H9 (cell line): ENCODE measurements around the gene CEACAM18. TPM values are rescaled to one million over a fixed set of nuclear protein-coding genes. Genes with fewer than 3 reads are reported as not detected.

ENCODE experiments used
- DNase-seq: peaks from one replicate; pipeline ENCODE4 v3.0.0-alpha.2; 2017
- H2AFZ ChIP-seq: one replicate; pipeline ENCODE4 v1.6.1; 2013; ENCODE audit warnings: mild to moderate bottlenecking, low read length, control low read depth, moderate library complexity
- H2AK5ac ChIP-seq: 2 replicates; pipeline ENCODE4 v1.6.1; 2013; ENCODE audit warnings: low read length, control low read depth, mixed read lengths; ENCODE audit not compliant: insufficient read length
- H2BK120ac ChIP-seq: one replicate; pipeline ENCODE4 v1.6.1; 2013; ENCODE audit warnings: low read depth, mild to moderate bottlenecking, low read length, control low read depth, inconsistent platforms; ENCODE audit not compliant: poor library complexity, severe bottlenecking
- H2BK12ac ChIP-seq: 2 replicates; pipeline ENCODE4 v1.6.1; 2013; ENCODE audit warnings: low read length, control low read depth, mixed read lengths, low read depth; ENCODE audit not compliant: insufficient read length
- H2BK15ac ChIP-seq: 2 replicates; pipeline ENCODE4 v1.6.1; 2013; ENCODE audit warnings: low read depth, low read length, control low read depth
- H2BK20ac ChIP-seq: one replicate; pipeline ENCODE4 v1.6.1; 2013; ENCODE audit warnings: low read depth, mild to moderate bottlenecking, low read length, control low read depth, inconsistent platforms; ENCODE audit not compliant: poor library complexity, severe bottlenecking
- H2BK5ac ChIP-seq: 2 replicates; pipeline ENCODE4 v1.6.1; 2013; ENCODE audit warnings: low read length, control low read depth, mixed read lengths; ENCODE audit not compliant: insufficient read length
- H3K14ac ChIP-seq: 2 replicates; pipeline ENCODE4 v1.6.1; 2013; ENCODE audit warnings: low read length, control low read depth; ENCODE audit not compliant: insufficient read depth
- H3K18ac ChIP-seq: 2 replicates; pipeline ENCODE4 v1.6.1; 2013; ENCODE audit warnings: low read depth, mild to moderate bottlenecking, mixed read lengths, low read length, control low read depth; ENCODE audit not compliant: insufficient read length
- H3K23ac ChIP-seq: 2 replicates; pipeline ENCODE4 v1.6.1; 2013; ENCODE audit warnings: low read length, control low read depth, mixed read lengths, low read depth; ENCODE audit not compliant: insufficient read length
- H3K23me2 ChIP-seq: 2 replicates; pipeline ENCODE4 v1.6.1; 2013; ENCODE audit warnings: low read depth, mild to moderate bottlenecking, mixed read lengths, low read length, control low read depth; ENCODE audit not compliant: insufficient read length, poor library complexity, severe bottlenecking
- H3K27ac ChIP-seq: 2 replicates; pipeline ENCODE4 v1.5.1; 2013; ENCODE audit warnings: low read length, control low read depth, mixed read lengths, low read depth; ENCODE audit not compliant: insufficient read length
- H3K27me3 ChIP-seq: 2 replicates; pipeline ENCODE4 v1.6.1; 2013; ENCODE audit warnings: low read length, control low read depth, inconsistent platforms; ENCODE audit not compliant: insufficient read depth
- H3K4ac ChIP-seq: 2 replicates; pipeline ENCODE4 v1.6.1; 2013; ENCODE audit warnings: low read depth, mild to moderate bottlenecking, control low read depth, inconsistent platforms, low read length, moderate library complexity
- H3K4me1 ChIP-seq: 2 replicates; pipeline ENCODE4 v1.6.1; 2013; ENCODE audit warnings: low read length, control low read depth, inconsistent platforms; ENCODE audit not compliant: insufficient read depth
- H3K4me2 ChIP-seq: 2 replicates; pipeline ENCODE4 v1.6.1; 2013; ENCODE audit warnings: low read length, control low read depth, mixed read lengths; ENCODE audit not compliant: insufficient read length, insufficient read depth
- H3K56ac ChIP-seq: 2 replicates; pipeline ENCODE4 v1.6.1; 2013; ENCODE audit warnings: low read depth, mild to moderate bottlenecking, mixed read lengths, low read length, control low read depth; ENCODE audit not compliant: insufficient read length
- H3K79me1 ChIP-seq: 2 replicates; pipeline ENCODE4 v1.6.1; 2013; ENCODE audit warnings: low read depth, mild to moderate bottlenecking, moderate library complexity, low read length, control low read depth, inconsistent platforms; ENCODE audit not compliant: insufficient read depth, poor library complexity, severe bottlenecking
- H3K79me2 ChIP-seq: 2 replicates; pipeline ENCODE4 v1.6.1; 2013; ENCODE audit warnings: low read length, control low read depth, inconsistent platforms; ENCODE audit not compliant: insufficient read depth
- H3K9ac ChIP-seq: 2 replicates; pipeline ENCODE4 v1.6.1; 2013; ENCODE audit warnings: low read length, control low read depth, mixed read lengths; ENCODE audit not compliant: insufficient read length; ENCODE audit errors: extremely low read depth
- H3K9me3 ChIP-seq: one replicate; pipeline ENCODE4 v1.6.1; 2013; ENCODE audit warnings: low read depth, low read length, inconsistent platforms; ENCODE audit not compliant: control insufficient read depth
- H3T11ph ChIP-seq: one replicate; pipeline ENCODE4 v1.6.1; 2013; ENCODE audit warnings: mild to moderate bottlenecking, low read length, control low read depth, inconsistent platforms
- H4K20me1 ChIP-seq: one replicate; pipeline ENCODE4 v1.6.1; 2013; ENCODE audit not compliant: control insufficient read depth, insufficient read length, insufficient read depth
- H4K5ac ChIP-seq: 2 replicates; pipeline ENCODE4 v1.6.1; 2013; ENCODE audit warnings: low read depth, mild to moderate bottlenecking, mixed read lengths, low read length, control low read depth; ENCODE audit not compliant: insufficient read length
- H4K8ac ChIP-seq: replicated peaks from 2 replicates; pipeline ENCODE4 v1.6.1; 2013; ENCODE audit warnings: low read length, control low read depth, mixed read lengths, low read depth; ENCODE audit not compliant: insufficient read length
- H4K91ac ChIP-seq: 2 replicates; pipeline ENCODE4 v1.6.1; 2013; ENCODE audit warnings: low read depth, mild to moderate bottlenecking, moderate library complexity, mixed read lengths, low read length, control low read depth; ENCODE audit not compliant: insufficient read length
- H3K27ac Mint-ChIP-seq, 3 experiments: 2 replicates in 2 of 3; 3 replicates in 1 of 3; pipeline ENCODE4 v1.8.0; 2020 to 2021; ENCODE audit warnings: mixed read lengths in 3 of 3, mild to moderate bottlenecking in 1 of 3, moderate library complexity in 1 of 3
- H3K27me3 Mint-ChIP-seq: 2 replicates; pipeline ENCODE4 v1.8.0; 2021; ENCODE audit warnings: low read depth, mild to moderate bottlenecking, moderate library complexity, mixed read lengths
- H3K36me3 Mint-ChIP-seq, 3 experiments: 2 replicates in 2 of 3; 3 replicates in 1 of 3; pipeline ENCODE4 v1.8.0; 2020 to 2021; ENCODE audit warnings: low read depth in 3 of 3, mixed read lengths in 3 of 3; ENCODE audit not compliant: insufficient read depth in 1 of 3
- H3K4me1 Mint-ChIP-seq, 2 experiments: 2 replicates each; pipeline ENCODE4 v1.8.0; 2020; ENCODE audit warnings: mixed read lengths in 2 of 2
- H3K4me3 Mint-ChIP-seq, 2 experiments: 2 replicates in 1 of 2; 3 replicates in 1 of 2; pipeline ENCODE4 v1.8.0; 2020 to 2021; ENCODE audit warnings: mild to moderate bottlenecking in 2 of 2, mixed read lengths in 2 of 2, moderate library complexity in 1 of 2
- H3K9me3 Mint-ChIP-seq, 2 experiments: 2 replicates in 1 of 2; 3 replicates in 1 of 2; pipeline ENCODE4 v1.8.0; 2020; ENCODE audit warnings: mild to moderate bottlenecking in 2 of 2, mixed read lengths in 2 of 2, moderate library complexity in 1 of 2
- CTCF ChIP-seq: fragments of 200-600 bp; sonication (generic); conservative IDR thresholded peaks from 3 replicates; pipeline ENCODE4 v1.8.0; 2021; ENCODE audit warnings: antibody characterized with exemption, mild to moderate bottlenecking
- WGBS: extraction: QIAGEN DNeasy Blood & Tissue Kit; methylation state at CpG from one replicate; pipeline ENCODE4 v1.1.7; 2013; ENCODE audit warnings: missing lambda C conversion rate, low lambda C conversion rate, mixed read lengths; ENCODE audit not compliant: insufficient read length; ENCODE audit errors: extremely low coverage; 5-methylcytosine and 5-hydroxymethylcytosine counted together
- total RNA-seq: library from RNA; stranded (reverse); gene quantifications from 2 replicates; pipeline ENCODE4 v1.2.1, GENCODE V29; 2021

The CEACAM18 gene
- total RNA-seq, 1 experiment from 2014 or later: not detected

DNA sequence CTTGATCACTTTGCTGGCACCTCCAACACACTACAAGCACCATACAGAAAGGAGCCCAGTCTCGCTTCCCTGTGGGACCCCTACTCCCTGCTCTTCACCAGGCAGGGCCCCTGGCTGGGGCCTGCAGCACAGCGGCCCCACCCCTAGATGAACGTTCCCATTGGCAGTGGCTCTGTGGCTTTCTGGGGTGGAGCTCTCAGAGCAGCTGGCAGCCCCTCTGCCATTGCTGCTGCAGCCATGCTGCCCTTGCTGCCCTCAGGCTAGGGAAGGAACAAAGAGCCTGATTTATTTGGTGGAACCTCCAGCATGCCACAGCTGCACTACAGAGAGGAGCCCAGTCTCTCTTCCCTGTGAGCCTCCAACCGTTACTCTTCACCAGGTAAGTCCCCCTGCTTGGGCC lies 47.3 kb downstream of the CEACAM18 start:
- H4K20me1 ChIP-seq: no peaks in the 10 kb centered on the region
- H3K27me3 ChIP-seq: no peaks in the 10 kb centered on the region
- no peak overlapping the region for H3T11ph ChIP-seq
- no peak overlapping the region for H3K23ac ChIP-seq
- no peak overlapping the region for H3K18ac ChIP-seq
- no peak overlapping the region for H4K5ac ChIP-seq
- H3K14ac ChIP-seq: no peak overlapping the region
- Mint-ChIP-seq H3K27ac (no peak overlapping the region), H3K4me3 (no peak overlapping the region), H3K4me1 (no peaks in the 10 kb centered on the region), H3K9me3 (peaks cover 47 to 95% of the 10 kb centered on the region in 2 experiments), H3K36me3 (no peaks in the 10 kb centered on the region; a peak in 2 of 7 replicates), H3K27me3 (peaks cover 35% of the 10 kb centered on the region)
- no peak overlapping the region for H3K4me2 ChIP-seq
- H3K9ac ChIP-seq: no peak overlapping the region
- H2AFZ ChIP-seq: no peak overlapping the region
- no peaks in the 10 kb centered on the region for H3K4me1 ChIP-seq
- no peak overlapping the region for H4K91ac ChIP-seq
- no peak overlapping the region for H3K56ac ChIP-seq
- H2BK120ac ChIP-seq: no peak overlapping the region
- no peak overlapping the region for H3K4ac ChIP-seq
- H3K79me1 ChIP-seq: no peaks in the 10 kb centered on the region
- H2BK12ac ChIP-seq: no peak overlapping the region
- no CpG with 5 or more reads among the region's 4 CpGs for WGBS
- no peak overlapping the region for H2BK20ac ChIP-seq
- H3K27ac ChIP-seq: no peak overlapping the region
- no peak overlapping the region for H2AK5ac ChIP-seq
- no peak overlapping the region for H4K8ac ChIP-seq
- H2BK5ac ChIP-seq: no peak overlapping the region
- H3K23me2 ChIP-seq: no peaks in the 10 kb centered on the region
- no peak overlapping the region for H2BK15ac ChIP-seq
- no peak for DNase-seq
- no peaks in the 10 kb centered on the region for H3K9me3 ChIP-seq
- H3K79me2 ChIP-seq: no peaks in the 10 kb centered on the region
- TF ChIP-seq CTCF: no peak
